Measurements from ENCODE around the gene MYO10. TPM values are rescaled to one million over a fixed set of nuclear protein-coding genes. Genes with fewer than 3 reads are reported as not detected.

MYO10 gene
- total RNA-seq, 1 experiment from 2014 or later: 89.8 TPM

DNA sequence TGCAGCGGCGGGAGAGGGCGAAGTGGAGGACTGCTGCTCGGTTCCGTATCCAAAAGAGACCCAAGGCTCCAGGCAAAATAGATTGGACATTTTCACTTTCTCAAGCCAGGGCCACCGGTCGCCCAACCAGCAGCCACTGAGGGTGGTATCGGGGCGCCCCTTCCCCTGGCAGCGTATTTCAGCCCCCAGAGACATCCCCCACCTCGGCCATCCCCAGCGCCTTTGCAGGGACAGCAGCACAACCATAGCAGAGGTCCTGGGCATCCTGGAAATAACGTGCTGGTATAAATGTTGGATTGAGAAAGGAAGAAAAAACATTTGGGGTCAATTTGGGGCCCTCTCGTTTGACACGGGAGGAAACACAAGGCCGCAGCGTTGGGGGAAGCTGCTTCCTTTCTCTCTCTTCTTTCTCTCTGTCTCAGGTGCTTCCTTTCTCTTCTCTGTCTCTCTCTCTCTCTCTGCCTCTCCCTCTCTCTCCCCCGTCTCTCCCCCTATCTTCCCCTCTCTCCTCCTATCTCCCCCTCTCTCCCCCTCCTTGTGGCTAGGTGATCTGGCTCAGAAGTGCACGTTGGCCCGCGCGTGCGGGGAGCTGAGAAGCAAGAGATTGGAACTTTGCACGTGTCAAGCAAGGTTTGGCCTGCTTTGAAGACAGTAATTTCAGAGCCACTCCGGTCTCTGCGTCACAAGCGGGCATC lies 318.7 kb downstream of the MYO10 start:
- DNase-seq (ENCODE audit: low spot score) (no peak), ATAC-seq (peak; percentile 39)
- TF ChIP-seq ZNF138 (CRISPR knock-in tag; conservative IDR thresholded peaks at IDR 0.05) (no peak), JAZF1 (CRISPR knock-in tag; IDR thresholded peaks at IDR 0.05) (no peak), GTF2I (CRISPR knock-in tag; conservative IDR thresholded peaks at IDR 0.05) (no peak), ZNF416 (CRISPR knock-in tag; IDR thresholded peaks at IDR 0.05) (no peak), NR1H2 (CRISPR knock-in tag; IDR thresholded peaks at IDR 0.05) (no peak), ZNF121 (CRISPR knock-in tag; IDR thresholded peaks at IDR 0.05) (no peak), RELA (CRISPR knock-in tag; IDR thresholded peaks at IDR 0.05; ENCODE audit: borderline replicate concordance) (no peak)
- TF ChIP-seq, protein P1, sequence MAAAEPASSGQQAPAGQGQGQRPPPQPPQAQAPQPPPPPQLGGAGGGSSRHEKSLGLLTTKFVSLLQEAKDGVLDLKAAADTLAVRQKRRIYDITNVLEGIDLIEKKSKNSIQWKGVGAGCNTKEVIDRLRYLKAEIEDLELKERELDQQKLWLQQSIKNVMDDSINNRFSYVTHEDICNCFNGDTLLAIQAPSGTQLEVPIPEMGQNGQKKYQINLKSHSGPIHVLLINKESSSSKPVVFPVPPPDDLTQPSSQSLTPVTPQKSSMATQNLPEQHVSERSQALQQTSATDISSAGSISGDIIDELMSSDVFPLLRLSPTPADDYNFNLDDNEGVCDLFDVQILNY (CRISPR knock-in tag; IDR thresholded peaks at IDR 0.05): no peak
- TF ChIP-seq, protein P2, sequence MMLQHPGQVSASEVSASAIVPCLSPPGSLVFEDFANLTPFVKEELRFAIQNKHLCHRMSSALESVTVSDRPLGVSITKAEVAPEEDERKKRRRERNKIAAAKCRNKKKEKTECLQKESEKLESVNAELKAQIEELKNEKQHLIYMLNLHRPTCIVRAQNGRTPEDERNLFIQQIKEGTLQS (CRISPR knock-in tag; conservative IDR thresholded peaks at IDR 0.05): no peak
- H3K4me1 Mint-ChIP-seq: peaks cover 16% of the 10 kb centered on the region
- H3K9me3 Mint-ChIP-seq: no peaks in the 10 kb centered on the region
- no peak overlapping the region for H3K4me3 Mint-ChIP-seq
- H3K27ac Mint-ChIP-seq: no peak overlapping the region
- H3K36me3 Mint-ChIP-seq: no peaks in the 10 kb centered on the region
- H3K27me3 Mint-ChIP-seq (ENCODE audit: low read depth): peaks cover 24% of the 10 kb centered on the region
- POLR2A ChIA-PET: interaction anchor here (0.6 kb wide), 1 partner anchor 534 kb away, joined by 7 read pairs; no protein-coding TSS in a partner anchor
- CTCF ChIA-PET: interaction anchor here (0.8 to 2.5 kb wide), 4 partner anchors 58 to 573 kb away, joined by 3 to 9 read pairs (median 4); no protein-coding TSS in a partner anchor

DNA sequence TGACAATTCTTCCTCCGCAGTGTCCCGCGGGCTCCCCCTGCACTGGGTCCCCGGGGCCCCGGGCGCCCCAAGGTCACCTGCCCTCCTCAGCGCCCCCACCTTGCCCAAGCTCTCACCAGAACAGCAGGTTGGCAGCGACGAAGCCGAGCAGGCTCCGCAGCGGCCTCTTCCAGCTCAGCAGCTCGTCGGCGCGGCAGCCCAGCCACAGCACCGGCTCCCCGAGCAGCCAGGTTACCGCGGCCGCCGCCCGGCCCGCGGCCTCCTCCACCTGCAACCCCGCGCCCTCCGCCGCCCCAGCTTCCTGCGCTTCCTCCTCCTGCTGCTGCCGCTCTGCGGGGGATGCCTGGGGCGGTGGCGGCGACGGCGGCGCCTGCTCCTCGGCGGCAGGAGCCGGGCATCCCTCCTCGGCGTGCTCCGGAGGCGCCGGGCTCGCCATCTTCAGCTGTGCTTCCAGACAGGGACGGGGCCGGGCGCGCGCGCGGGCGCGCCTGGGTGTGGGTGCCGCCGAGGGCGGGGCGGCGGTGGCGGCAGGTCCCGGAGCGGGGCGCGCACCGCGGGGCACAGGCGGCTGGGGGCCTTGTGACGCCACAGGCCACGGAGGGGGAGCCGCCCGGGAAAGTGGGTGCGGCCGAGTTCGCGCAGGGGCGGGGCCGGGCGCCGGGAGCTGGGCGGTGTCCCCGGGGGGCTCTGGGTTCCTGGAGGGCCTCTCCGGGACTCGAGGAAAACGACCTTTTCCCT lies 319.4 kb downstream of the MYO10 start, which contains the start of gene RETREG1:
TSS of gene RETREG1 (minus strand) at position 462 of the 738 bp plus-strand sequence. CDS start at position 436, 26 bp downstream.
- Mint-ChIP-seq H3K9me3 (no peaks in the 10 kb centered on the region), H3K4me1 (peaks cover 16% of the 10 kb centered on the region), H3K4me3 (peak within 1 kb of the TSS; percentile 86), H3K27ac (no peak within 1 kb of the TSS), H3K27me3 (ENCODE audit: low read depth) (peaks cover 24% of the 10 kb centered on the region), H3K36me3 (no peaks in the 10 kb centered on the region)
- peak; percentile 79 for TF ChIP-seq ZNF423 (CRISPR knock-in tag; IDR thresholded peaks at IDR 0.05)
- TF ChIP-seq, protein P3, sequence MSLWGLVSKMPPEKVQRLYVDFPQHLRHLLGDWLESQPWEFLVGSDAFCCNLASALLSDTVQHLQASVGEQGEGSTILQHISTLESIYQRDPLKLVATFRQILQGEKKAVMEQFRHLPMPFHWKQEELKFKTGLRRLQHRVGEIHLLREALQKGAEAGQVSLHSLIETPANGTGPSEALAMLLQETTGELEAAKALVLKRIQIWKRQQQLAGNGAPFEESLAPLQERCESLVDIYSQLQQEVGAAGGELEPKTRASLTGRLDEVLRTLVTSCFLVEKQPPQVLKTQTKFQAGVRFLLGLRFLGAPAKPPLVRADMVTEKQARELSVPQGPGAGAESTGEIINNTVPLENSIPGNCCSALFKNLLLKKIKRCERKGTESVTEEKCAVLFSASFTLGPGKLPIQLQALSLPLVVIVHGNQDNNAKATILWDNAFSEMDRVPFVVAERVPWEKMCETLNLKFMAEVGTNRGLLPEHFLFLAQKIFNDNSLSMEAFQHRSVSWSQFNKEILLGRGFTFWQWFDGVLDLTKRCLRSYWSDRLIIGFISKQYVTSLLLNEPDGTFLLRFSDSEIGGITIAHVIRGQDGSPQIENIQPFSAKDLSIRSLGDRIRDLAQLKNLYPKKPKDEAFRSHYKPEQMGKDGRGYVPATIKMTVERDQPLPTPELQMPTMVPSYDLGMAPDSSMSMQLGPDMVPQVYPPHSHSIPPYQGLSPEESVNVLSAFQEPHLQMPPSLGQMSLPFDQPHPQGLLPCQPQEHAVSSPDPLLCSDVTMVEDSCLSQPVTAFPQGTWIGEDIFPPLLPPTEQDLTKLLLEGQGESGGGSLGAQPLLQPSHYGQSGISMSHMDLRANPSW (CRISPR knock-in tag; conservative IDR thresholded peaks at IDR 0.05; ENCODE audit: low read depth): no peak
- no peak for TF ChIP-seq JAZF1 (CRISPR knock-in tag; IDR thresholded peaks at IDR 0.05)
- TF ChIP-seq, protein P4, sequence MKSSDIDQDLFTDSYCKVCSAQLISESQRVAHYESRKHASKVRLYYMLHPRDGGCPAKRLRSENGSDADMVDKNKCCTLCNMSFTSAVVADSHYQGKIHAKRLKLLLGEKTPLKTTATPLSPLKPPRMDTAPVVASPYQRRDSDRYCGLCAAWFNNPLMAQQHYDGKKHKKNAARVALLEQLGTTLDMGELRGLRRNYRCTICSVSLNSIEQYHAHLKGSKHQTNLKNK (CRISPR knock-in tag; IDR thresholded peaks at IDR 0.05): no peak
- TF ChIP-seq, protein P5, sequence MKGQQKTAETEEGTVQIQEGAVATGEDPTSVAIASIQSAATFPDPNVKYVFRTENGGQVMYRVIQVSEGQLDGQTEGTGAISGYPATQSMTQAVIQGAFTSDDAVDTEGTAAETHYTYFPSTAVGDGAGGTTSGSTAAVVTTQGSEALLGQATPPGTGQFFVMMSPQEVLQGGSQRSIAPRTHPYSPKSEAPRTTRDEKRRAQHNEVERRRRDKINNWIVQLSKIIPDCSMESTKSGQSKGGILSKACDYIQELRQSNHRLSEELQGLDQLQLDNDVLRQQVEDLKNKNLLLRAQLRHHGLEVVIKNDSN (CRISPR knock-in tag; IDR thresholded peaks at IDR 0.05): peak; percentile 39; the same call in 1 of the 2 replicates
- peak; percentile 69; the same call in 1 of the 2 replicates for TF ChIP-seq KAT7 (CRISPR knock-in tag; IDR thresholded peaks at IDR 0.05; ENCODE audit: borderline replicate concordance)
- TF ChIP-seq RORB (CRISPR knock-in tag; IDR thresholded peaks at IDR 0.05): no peak
- TF ChIP-seq, protein P6, sequence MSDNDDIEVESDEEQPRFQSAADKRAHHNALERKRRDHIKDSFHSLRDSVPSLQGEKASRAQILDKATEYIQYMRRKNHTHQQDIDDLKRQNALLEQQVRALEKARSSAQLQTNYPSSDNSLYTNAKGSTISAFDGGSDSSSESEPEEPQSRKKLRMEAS (CRISPR knock-in tag; IDR thresholded peaks at IDR 0.05): peak; percentile 23; the same call in 1 of the 2 replicates
- TF ChIP-seq, protein P7, sequence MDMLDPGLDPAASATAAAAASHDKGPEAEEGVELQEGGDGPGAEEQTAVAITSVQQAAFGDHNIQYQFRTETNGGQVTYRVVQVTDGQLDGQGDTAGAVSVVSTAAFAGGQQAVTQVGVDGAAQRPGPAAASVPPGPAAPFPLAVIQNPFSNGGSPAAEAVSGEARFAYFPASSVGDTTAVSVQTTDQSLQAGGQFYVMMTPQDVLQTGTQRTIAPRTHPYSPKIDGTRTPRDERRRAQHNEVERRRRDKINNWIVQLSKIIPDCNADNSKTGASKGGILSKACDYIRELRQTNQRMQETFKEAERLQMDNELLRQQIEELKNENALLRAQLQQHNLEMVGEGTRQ (CRISPR knock-in tag; IDR thresholded peaks at IDR 0.05): peak; percentile 31; the same call in 1 of the 2 replicates
- TF ChIP-seq EMX1 (CRISPR knock-in tag; IDR thresholded peaks at IDR 0.05): no peak
- TF ChIP-seq, protein P8, sequence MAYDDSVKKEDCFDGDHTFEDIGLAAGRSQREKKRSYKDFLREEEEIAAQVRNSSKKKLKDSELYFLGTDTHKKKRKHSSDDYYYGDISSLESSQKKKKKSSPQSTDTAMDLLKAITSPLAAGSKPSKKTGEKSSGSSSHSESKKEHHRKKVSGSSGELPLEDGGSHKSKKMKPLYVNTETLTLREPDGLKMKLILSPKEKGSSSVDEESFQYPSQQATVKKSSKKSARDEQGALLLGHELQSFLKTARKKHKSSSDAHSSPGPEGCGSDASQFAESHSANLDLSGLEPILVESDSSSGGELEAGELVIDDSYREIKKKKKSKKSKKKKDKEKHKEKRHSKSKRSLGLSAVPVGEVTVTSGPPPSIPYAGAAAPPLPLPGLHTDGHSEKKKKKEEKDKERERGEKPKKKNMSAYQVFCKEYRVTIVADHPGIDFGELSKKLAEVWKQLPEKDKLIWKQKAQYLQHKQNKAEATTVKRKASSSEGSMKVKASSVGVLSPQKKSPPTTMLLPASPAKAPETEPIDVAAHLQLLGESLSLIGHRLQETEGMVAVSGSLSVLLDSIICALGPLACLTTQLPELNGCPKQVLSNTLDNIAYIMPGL (CRISPR knock-in tag; IDR thresholded peaks at IDR 0.05): 0 out of 2 replicates have a peak, but pooled peaks have one; percentile 38
- TF ChIP-seq, protein P9, sequence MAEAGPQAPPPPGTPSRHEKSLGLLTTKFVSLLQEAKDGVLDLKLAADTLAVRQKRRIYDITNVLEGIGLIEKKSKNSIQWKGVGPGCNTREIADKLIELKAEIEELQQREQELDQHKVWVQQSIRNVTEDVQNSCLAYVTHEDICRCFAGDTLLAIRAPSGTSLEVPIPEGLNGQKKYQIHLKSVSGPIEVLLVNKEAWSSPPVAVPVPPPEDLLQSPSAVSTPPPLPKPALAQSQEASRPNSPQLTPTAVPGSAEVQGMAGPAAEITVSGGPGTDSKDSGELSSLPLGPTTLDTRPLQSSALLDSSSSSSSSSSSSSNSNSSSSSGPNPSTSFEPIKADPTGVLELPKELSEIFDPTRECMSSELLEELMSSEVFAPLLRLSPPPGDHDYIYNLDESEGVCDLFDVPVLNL (CRISPR knock-in tag; IDR thresholded peaks at IDR 0.05; ENCODE audit: borderline replicate concordance, low read depth): no peak
- TF ChIP-seq CREB1 (CRISPR knock-in tag; IDR thresholded peaks at IDR 0.05): no peak
- TF ChIP-seq ZNF416 (CRISPR knock-in tag; IDR thresholded peaks at IDR 0.05): no peak
- ATAC-seq (peak; percentile 68), DNase-seq (ENCODE audit: low spot score) (peak; percentile 65)
- ChIA-PET POLR2A (no interaction called here), CTCF (interaction anchor here (0.9 to 2.5 kb wide), 4 partner anchors 9 to 574 kb away, joined by 3 to 9 read pairs (median 4); no protein-coding TSS in a partner anchor)
